Measurements from ENCODE around the gene DUSP3. TPM values are rescaled to one million over a fixed set of nuclear protein-coding genes. Genes with fewer than 3 reads are reported as not detected.

DUSP3 gene
- polyA plus RNA-seq, 1 donor from 2014 or later = 38.8 TPM

DNA sequence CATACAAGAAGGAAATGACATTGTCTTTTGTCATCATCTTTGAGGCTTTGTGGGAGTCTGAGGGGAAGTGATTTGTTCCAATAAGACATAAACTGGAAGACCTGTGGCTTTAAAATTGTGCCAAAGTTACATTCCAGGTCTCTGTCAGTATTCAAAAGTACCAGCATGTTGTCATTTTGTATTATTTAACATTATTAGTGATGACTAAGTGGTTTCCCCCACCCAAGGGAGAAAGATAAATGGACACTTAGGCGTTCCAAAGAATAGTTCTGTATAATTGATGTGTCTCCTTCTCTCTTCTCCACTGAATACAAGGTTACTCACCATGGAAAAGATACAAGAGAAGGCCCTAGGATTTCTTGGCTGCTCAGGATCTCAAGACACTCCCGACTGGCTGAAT, 5.3 kb upstream of the DUSP3 start:
- no peaks in the 10 kb centered on the region for H3F3A ChIP-seq (ENCODE audit: insufficient read depth, low read length, poor library complexity, severe bottlenecking)
- H3K27ac ChIP-seq (ENCODE audit: low read length) = no peak overlapping the region
- H3K4me2 ChIP-seq (ENCODE audit: low read length) = no peak overlapping the region
- TF ChIP-seq SMC3 (conservative IDR thresholded peaks at IDR 0.05; ENCODE audit: poor library complexity) (no peak), MXI1 (conservative IDR thresholded peaks at IDR 0.05; ENCODE audit: poor library complexity, severe bottlenecking) (no peak), RAD21 (conservative IDR thresholded peaks at IDR 0.05) (no peak), TAF1 (IDR thresholded peaks at IDR 0.05; ENCODE audit: low read depth) (no peak)
- TF ChIP-seq, protein P1, sequence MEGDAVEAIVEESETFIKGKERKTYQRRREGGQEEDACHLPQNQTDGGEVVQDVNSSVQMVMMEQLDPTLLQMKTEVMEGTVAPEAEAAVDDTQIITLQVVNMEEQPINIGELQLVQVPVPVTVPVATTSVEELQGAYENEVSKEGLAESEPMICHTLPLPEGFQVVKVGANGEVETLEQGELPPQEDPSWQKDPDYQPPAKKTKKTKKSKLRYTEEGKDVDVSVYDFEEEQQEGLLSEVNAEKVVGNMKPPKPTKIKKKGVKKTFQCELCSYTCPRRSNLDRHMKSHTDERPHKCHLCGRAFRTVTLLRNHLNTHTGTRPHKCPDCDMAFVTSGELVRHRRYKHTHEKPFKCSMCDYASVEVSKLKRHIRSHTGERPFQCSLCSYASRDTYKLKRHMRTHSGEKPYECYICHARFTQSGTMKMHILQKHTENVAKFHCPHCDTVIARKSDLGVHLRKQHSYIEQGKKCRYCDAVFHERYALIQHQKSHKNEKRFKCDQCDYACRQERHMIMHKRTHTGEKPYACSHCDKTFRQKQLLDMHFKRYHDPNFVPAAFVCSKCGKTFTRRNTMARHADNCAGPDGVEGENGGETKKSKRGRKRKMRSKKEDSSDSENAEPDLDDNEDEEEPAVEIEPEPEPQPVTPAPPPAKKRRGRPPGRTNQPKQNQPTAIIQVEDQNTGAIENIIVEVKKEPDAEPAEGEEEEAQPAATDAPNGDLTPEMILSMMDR (IDR thresholded peaks at IDR 0.05; ENCODE audit: poor library complexity, severe bottlenecking) = no peak
- TF ChIP-seq, protein P2, sequence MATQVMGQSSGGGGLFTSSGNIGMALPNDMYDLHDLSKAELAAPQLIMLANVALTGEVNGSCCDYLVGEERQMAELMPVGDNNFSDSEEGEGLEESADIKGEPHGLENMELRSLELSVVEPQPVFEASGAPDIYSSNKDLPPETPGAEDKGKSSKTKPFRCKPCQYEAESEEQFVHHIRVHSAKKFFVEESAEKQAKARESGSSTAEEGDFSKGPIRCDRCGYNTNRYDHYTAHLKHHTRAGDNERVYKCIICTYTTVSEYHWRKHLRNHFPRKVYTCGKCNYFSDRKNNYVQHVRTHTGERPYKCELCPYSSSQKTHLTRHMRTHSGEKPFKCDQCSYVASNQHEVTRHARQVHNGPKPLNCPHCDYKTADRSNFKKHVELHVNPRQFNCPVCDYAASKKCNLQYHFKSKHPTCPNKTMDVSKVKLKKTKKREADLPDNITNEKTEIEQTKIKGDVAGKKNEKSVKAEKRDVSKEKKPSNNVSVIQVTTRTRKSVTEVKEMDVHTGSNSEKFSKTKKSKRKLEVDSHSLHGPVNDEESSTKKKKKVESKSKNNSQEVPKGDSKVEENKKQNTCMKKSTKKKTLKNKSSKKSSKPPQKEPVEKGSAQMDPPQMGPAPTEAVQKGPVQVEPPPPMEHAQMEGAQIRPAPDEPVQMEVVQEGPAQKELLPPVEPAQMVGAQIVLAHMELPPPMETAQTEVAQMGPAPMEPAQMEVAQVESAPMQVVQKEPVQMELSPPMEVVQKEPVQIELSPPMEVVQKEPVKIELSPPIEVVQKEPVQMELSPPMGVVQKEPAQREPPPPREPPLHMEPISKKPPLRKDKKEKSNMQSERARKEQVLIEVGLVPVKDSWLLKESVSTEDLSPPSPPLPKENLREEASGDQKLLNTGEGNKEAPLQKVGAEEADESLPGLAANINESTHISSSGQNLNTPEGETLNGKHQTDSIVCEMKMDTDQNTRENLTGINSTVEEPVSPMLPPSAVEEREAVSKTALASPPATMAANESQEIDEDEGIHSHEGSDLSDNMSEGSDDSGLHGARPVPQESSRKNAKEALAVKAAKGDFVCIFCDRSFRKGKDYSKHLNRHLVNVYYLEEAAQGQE (IDR thresholded peaks at IDR 0.05; ENCODE audit: borderline replicate concordance) = no peak
- no peaks in the 10 kb centered on the region for H3K79me2 ChIP-seq (replicated peaks; ENCODE audit: insufficient read depth, low read length)
- H3K9me3 ChIP-seq (ENCODE audit: low read length) = no peaks in the 10 kb centered on the region
- no peaks in the 10 kb centered on the region for H3K9me2 ChIP-seq (ENCODE audit: insufficient read depth, low read length)
- H3K9ac ChIP-seq (ENCODE audit: low read length) = no peak overlapping the region
- no peak overlapping the region for H2AFZ ChIP-seq (ENCODE audit: low read depth, low read length)
- no peaks in the 10 kb centered on the region for H4K20me1 ChIP-seq (ENCODE audit: insufficient read depth)
- no peak overlapping the region for H3K4me3 ChIP-seq (ENCODE audit: low read length)
- no peaks in the 10 kb centered on the region for H3K27me3 ChIP-seq (ENCODE audit: insufficient read depth, low read depth, low read length)
- no peaks in the 10 kb centered on the region for H3K36me3 ChIP-seq (ENCODE audit: insufficient read depth, low read length)

- Histone ChIP-seq H3K9me2 (ENCODE audit: insufficient read depth, low read length) (no peaks in the 10 kb centered on the region), H3K27ac (ENCODE audit: low read length) (no peak overlapping the region), H3K9ac (ENCODE audit: low read length) (no peak overlapping the region), H3K4me3 (ENCODE audit: low read length) (no peak overlapping the region), H3K9me3 (ENCODE audit: low read length) (no peaks in the 10 kb centered on the region), H2AFZ (ENCODE audit: low read depth, low read length) (no peak overlapping the region), H3K79me2 (replicated peaks; ENCODE audit: insufficient read depth, low read length) (no peaks in the 10 kb centered on the region), H4K20me1 (ENCODE audit: insufficient read depth) (no peaks in the 10 kb centered on the region), H3K36me3 (ENCODE audit: insufficient read depth, low read length) (no peaks in the 10 kb centered on the region), H3F3A (ENCODE audit: insufficient read depth, low read length, poor library complexity, severe bottlenecking) (no peaks in the 10 kb centered on the region), H3K4me2 (ENCODE audit: low read length) (no peak overlapping the region), H3K27me3 (ENCODE audit: insufficient read depth, low read depth, low read length) (no peaks in the 10 kb centered on the region)
- no peak for TF ChIP-seq EZH2 (IDR thresholded peaks at IDR 0.05; ENCODE audit: borderline replicate concordance, insufficient read depth, low read length, poor library complexity, severe bottlenecking)
- TF ChIP-seq SMC3 (conservative IDR thresholded peaks at IDR 0.05; ENCODE audit: poor library complexity) = no peak
- TF ChIP-seq RAD21 (conservative IDR thresholded peaks at IDR 0.05) = no peak
- TF ChIP-seq POLR2AphosphoS5 (IDR thresholded peaks at IDR 0.05) = no peak
- TF ChIP-seq, protein P1 (IDR thresholded peaks at IDR 0.05; ENCODE audit: poor library complexity, severe bottlenecking) = no peak
- no peak for TF ChIP-seq TAF1 (IDR thresholded peaks at IDR 0.05; ENCODE audit: low read depth)
- no peak for TF ChIP-seq EP300 (conservative IDR thresholded peaks at IDR 0.05; ENCODE audit: poor library complexity, severe bottlenecking)
- TF ChIP-seq, protein P2 (IDR thresholded peaks at IDR 0.05; ENCODE audit: borderline replicate concordance) = no peak
- no peak for TF ChIP-seq MXI1 (conservative IDR thresholded peaks at IDR 0.05; ENCODE audit: poor library complexity, severe bottlenecking)
These were observed 4.3 kb upstream of the DUSP3 start for GRCh38 chr17:43782913-43783680.

All from neural cell (in vitro differentiated cells).